DMS53 (cell line): ENCODE measurements around the gene BORCS5.
A peak's percentile ranks its signal among the peaks of the same experiment; 100 is the strongest.
"Not testable (repeated sequence)": the region's sequence is repeated elsewhere in the genome, so short reads cannot be mapped to it uniquely, and the experiment has no call there.

Experiments
- DNase-seq: peaks from one replicate; lab custom pipeline; 2025; lab: John Stamatoyannopoulos, UW

The BORCS5 gene

DNA sequence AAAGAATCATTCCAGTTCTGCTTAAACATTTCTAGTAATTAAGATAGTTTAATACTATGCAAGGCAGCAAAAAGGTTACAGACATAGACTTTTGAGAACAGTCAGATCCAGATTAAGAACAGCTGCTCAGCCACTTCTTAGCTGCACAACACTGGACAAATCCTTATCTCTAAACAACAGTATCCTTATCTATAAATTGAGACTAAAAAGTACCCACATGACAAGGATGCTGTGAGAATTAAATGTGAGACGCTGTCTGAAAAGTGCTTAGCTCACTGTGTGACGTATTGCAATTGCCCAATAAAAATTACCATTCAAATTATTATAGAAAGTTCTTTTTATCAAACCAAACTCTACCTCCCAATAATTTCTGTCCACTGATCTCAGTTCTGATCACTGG lies 35.5 kb downstream of the BORCS5 start:
- DNase-seq, result no peak

DNA sequence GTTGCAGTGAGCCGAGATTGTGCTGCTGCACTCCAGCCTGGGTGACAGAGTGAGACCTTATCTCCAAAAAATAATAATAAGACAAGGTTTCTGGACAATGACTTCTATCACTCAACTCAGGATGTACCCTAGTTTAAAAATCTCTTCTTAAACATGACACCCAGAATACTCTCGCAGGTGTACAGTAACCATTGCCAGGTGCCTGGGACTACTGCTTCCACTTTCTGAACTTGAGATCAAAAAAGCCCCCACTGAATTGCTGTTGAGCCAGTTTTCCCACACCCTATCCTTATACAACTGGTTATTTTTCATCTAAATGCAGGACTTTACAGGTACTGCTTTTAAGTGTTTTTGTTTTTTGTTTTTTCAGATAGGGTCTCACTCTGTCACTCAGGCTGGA lies 36.3 kb downstream of the BORCS5 start:
- no peak for DNase-seq

- DNase-seq, result no peak
Observed at GRCh38 chr12:12396694-12397093, 39.8 kb downstream of the BORCS5 start.

DNA sequence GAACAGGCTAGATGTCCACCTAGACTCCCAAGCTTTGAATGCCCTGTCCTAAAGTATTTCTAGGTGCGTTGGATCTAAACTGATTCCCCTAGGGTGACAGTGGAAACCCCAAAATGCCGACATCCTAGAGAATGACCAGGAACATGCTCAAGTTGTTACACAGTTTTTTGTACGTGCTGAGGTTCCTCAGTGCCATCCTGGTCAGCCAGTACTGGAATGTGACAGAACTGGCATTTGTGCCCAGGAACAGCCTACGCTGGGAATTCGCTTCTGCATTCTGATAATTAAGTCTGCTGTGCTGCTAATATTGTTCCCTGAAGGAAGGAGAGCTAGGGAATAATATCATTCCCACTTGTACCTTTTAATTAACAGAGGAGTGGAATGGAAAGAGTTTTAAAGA lies 40.3 kb downstream of the BORCS5 start:
- DNase-seq, result no peak

DNA sequence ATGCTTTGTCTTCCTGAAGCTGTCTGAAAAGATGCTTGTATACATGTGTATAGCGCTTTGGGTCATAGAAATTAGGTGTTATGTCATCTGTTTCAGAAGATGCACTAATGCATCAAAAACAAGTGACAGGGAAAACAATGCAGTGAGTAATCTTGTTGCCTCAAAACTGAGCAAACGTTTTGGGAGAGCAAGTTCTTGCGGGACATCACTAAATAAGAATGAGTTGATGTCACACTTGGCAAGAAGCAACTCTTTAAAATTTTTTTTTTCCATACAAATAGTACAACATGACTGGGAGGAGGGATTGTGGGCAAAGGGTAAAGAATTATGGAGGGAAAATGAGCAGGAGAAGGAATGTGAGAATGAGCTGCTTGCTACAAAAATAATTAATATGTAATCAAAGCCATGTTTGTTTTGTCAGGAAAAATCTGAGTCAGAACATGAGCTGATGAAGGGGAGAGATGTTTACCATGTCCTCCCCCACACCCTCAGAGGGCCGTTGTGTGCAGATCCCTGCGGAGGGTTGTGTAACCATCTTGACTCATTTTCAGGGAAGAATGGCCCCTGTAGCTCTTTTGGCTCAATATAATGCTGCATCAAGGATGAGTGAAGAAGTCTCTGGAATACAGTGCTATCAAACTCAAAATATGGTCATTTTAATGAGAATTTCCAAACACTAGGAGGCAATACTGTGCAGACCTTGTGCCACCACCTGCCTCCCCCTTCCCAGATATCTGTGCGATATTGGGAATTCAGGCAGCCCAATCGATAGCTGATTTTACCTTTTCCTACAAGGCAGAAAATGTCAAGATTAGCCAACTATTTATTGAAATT lies 41.4 kb downstream of the BORCS5 start:
- DNase-seq, result peak; percentile 66

DNA sequence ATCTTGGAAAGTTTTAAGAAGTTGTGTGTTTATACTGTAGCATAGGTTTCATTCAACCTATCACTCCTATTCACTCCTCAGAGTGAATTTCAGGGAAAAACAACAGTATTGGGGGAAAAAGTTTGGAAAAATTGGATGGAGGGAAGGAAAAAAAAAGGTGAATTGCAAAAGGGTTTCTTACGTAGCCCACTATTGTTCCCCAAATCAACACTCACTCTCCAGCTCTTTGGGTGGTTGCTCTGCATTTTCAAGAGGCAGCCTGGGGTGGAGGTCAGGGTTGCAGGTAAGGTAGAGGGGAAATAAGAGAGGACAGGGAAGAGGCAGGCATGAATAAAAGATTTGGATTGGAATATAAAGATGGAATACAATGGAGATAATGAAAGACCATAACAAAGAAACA lies 42.3 kb downstream of the BORCS5 start:
- DNase-seq, result no peak

GRCh38 chr12:12399776-12400305 lies 43.0 kb downstream of the BORCS5 start:
- DNase-seq, result no peak

GRCh38 chr12:12400793-12401192 lies 43.9 kb downstream of the BORCS5 start:
- no peak for DNase-seq

GRCh38 chr12:12403264-12404248 lies 46.7 kb downstream of the BORCS5 start:
- no peak for DNase-seq

GRCh38 chr12:12404297-12404696 lies 47.4 kb downstream of the BORCS5 start:
- no peak for DNase-seq

GRCh38 chr12:12405882-12406281 lies 49.0 kb downstream of the BORCS5 start:
- DNase-seq, result no peak

GRCh38 chr12:12406762-12407161 lies 49.9 kb downstream of the BORCS5 start:
- no peak for DNase-seq

DNA sequence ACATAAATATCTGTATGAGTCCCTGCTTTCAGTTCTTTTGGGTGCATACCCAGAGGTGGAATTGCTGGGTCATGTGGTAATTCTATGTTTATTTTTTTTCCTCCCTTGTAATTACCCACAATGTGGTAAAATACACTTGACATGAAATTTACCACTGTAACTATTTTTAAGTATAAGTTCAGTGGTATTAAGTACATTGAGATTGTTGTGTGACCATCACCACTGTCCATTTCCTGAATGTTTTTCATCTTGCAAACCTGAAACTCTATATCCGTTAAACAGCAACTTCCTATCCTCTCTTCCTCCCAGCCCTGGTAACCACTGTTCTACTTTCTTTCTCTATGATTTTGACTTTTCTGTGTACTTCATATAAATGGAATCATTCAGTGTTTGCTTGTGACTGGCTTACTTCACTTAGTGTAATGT lies 51.4 kb downstream of the BORCS5 start:
- DNase-seq, result no peak

- DNase-seq, result not testable (repeated sequence)
Observed at GRCh38 chr12:12409337-12409736, 52.5 kb downstream of the BORCS5 start.

GRCh38 chr12:12415886-12416285 lies 59.0 kb downstream of the BORCS5 start:
- no peak for DNase-seq

GRCh38 chr12:12419165-12419564 lies 62.3 kb downstream of the BORCS5 start:
- not testable (repeated sequence) for DNase-seq

DNA sequence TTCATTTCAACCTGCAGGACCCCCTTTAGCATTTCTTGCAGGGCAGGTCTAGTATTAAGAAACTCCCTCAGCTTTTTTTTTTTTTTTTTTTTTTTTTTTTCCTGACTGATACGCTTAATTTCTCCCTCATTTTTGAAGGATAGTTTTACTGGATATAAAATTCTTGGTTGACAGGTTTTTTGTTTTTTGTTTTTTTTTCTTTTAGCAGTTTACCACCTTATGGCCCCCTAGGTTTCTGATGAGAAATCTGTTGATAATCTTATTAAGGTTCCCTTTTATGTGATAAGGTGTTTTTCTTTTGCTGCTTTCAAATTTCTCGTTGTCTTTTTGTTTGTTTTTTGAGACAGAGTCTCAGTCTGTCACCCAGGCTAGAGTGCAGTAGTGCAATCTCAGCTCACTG lies 66.5 kb downstream of the BORCS5 start:
- DNase-seq, result no peak

DNA sequence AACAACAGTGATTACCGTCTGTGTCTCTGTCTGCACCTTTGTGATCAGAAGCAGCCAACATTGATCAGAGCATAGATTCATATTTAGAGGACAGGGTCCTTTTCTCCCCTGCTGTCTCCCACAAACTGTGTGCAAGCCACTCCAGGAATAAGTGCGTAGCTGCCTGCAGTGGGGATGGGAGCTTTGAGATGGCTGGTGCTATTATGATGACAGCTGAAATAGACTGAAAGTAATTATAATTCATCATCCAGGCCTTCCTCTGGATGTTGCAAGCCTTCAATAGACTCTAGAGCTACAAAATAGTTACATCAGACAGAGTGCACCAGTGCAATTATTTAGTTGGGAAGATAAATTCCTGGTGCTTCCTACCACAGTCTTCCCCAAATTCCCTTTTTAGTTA lies 68.1 kb downstream of the BORCS5 start:
- DNase-seq, result no peak

- peak; percentile 38 for DNase-seq
Observed at GRCh38 chr12:12425616-12426015, 68.7 kb downstream of the BORCS5 start.

DNA sequence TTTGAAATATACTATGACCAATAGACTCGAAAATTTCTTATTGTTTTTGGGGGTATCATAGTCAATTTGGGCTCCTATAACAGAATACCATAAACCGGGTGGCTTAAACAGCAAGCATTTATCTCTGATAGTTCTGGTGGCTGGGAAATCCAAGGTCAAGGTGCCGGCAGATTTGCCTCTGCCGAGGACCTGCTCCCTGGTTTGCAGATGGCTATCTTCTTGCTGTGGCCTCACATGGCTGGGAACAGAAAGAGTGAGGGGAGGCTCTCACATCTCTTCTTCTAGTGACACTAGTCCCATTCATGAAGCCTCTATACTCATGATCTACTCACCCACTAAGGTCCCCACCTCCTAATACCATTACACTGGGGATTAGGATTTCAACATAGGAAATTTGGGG lies 70.7 kb downstream of the BORCS5 start:
- no peak for DNase-seq

GRCh38 chr12:12428047-12428446 lies 71.2 kb downstream of the BORCS5 start:
- DNase-seq, result no peak

DNA sequence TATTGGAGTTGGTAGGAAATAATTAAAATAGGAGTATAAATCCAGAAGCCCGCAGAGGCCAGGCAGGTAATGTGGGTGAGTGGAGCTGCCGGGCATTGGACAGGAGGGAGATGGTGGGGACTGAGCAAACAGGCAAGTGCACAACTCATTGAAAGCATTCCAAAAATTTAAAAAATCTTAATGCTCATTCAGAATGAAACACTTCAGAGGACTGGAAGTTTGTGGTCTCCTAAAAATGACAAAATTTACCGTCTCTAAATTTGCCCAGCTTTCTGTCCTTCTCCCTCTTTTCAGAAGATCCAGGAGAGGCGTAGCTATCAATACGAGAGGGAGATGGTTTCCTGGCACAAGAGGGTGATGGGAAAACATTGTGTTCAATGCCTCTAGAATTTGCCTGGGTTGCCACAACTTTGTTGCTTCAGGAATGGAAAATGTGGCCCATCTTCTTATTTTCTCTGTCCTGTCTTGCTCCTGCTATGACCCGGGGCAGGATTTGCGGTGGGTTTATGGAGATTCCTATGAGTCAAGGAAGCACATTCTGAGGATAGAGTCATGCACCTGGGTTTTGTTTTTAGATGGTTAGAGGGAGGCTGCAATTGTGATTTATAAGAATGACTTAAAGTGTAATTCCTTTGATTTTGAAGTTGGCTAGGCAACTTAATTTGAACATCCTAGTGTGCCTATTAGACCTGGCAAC lies 72.2 kb downstream of the BORCS5 start:
- DNase-seq, result no peak
